ENCODE data around the gene ITFG1. TPM values are rescaled to one million over a fixed set of nuclear protein-coding genes. Genes with fewer than 3 reads are reported as not detected.
"Not testable (repeated sequence)": the region's sequence is repeated elsewhere in the genome, so short reads cannot be mapped to it uniquely, and the experiment has no call there.

The ITFG1 gene
- polyA plus RNA-seq, 1 donor: 78.5 TPM

GRCh38 chr16:47324309-47324708, 136.6 kb downstream of the ITFG1 start:
- DNase-seq (ENCODE audit: low read depth): not testable (repeated sequence)

GRCh38 chr16:47323241-47323640, 137.6 kb downstream of the ITFG1 start:
- no peak for DNase-seq (ENCODE audit: low read depth)

GRCh38 chr16:47320546-47321310, 140.1 kb downstream of the ITFG1 start:
- DNase-seq (ENCODE audit: low read depth): no peak

- no peak for DNase-seq (ENCODE audit: low read depth)
Measured at GRCh38 chr16:47317465-47318240, 143.2 kb downstream of the ITFG1 start.

- no peak for DNase-seq (ENCODE audit: low read depth)
Measured at GRCh38 chr16:47316442-47317015, 144.3 kb downstream of the ITFG1 start.

- DNase-seq (ENCODE audit: low read depth): no peak
Measured at GRCh38 chr16:47311738-47312505, 148.9 kb downstream of the ITFG1 start.

- no peak for DNase-seq (ENCODE audit: low read depth)
Measured at GRCh38 chr16:47310792-47311211, 150.1 kb downstream of the ITFG1 start.

GRCh38 chr16:47309581-47310312, 151.1 kb downstream of the ITFG1 start:
- no peak for DNase-seq (ENCODE audit: low read depth)

- DNase-seq (ENCODE audit: low read depth): no peak
Measured at GRCh38 chr16:47308601-47309000, 152.3 kb downstream of the ITFG1 start.

GRCh38 chr16:47304563-47304962, 156.3 kb downstream of the ITFG1 start:
- no peak for DNase-seq (ENCODE audit: low read depth)

- DNase-seq (ENCODE audit: low read depth): no peak
Measured at GRCh38 chr16:47299587-47299986, 161.3 kb downstream of the ITFG1 start.

- DNase-seq (ENCODE audit: low read depth): no peak
Measured at GRCh38 chr16:47284999-47285398, 175.9 kb downstream of the ITFG1 start.

- DNase-seq (ENCODE audit: low read depth): no peak
Measured at GRCh38 chr16:47278306-47278970, 182.4 kb downstream of the ITFG1 start.

GRCh38 chr16:47276522-47276921, 184.3 kb downstream of the ITFG1 start:
- no peak for DNase-seq (ENCODE audit: low read depth)

- DNase-seq (ENCODE audit: low read depth): no peak
Measured at GRCh38 chr16:47262938-47263337, 197.9 kb downstream of the ITFG1 start.

GRCh38 chr16:47260503-47260902, 200.4 kb downstream of the ITFG1 start:
- DNase-seq (ENCODE audit: low read depth): no peak

- no peak for DNase-seq (ENCODE audit: low read depth)
Measured at GRCh38 chr16:47258874-47259461, 201.9 kb downstream of the ITFG1 start.

- no peak for DNase-seq (ENCODE audit: low read depth)
Measured at GRCh38 chr16:47254756-47255155, 206.1 kb downstream of the ITFG1 start.

GRCh38 chr16:47250983-47251382, 209.9 kb downstream of the ITFG1 start:
- DNase-seq (ENCODE audit: low read depth): no peak

GRCh38 chr16:47247690-47248089, 213.2 kb downstream of the ITFG1 start:
- no peak for DNase-seq (ENCODE audit: low read depth)

Data from forelimb muscle (tissue), 1 donor.